ENCODE results near the gene SLC25A41. TPM values are rescaled to one million over a fixed set of nuclear protein-coding genes. Genes with fewer than 3 reads are reported as not detected.

The SLC25A41 gene
- total RNA-seq, 1 donor from 2014 or later: not detected

GRCh38 chr19:6466526-6467248 lies 33.1 kb upstream of the SLC25A41 start:
- TF ChIP-seq, protein P1, sequence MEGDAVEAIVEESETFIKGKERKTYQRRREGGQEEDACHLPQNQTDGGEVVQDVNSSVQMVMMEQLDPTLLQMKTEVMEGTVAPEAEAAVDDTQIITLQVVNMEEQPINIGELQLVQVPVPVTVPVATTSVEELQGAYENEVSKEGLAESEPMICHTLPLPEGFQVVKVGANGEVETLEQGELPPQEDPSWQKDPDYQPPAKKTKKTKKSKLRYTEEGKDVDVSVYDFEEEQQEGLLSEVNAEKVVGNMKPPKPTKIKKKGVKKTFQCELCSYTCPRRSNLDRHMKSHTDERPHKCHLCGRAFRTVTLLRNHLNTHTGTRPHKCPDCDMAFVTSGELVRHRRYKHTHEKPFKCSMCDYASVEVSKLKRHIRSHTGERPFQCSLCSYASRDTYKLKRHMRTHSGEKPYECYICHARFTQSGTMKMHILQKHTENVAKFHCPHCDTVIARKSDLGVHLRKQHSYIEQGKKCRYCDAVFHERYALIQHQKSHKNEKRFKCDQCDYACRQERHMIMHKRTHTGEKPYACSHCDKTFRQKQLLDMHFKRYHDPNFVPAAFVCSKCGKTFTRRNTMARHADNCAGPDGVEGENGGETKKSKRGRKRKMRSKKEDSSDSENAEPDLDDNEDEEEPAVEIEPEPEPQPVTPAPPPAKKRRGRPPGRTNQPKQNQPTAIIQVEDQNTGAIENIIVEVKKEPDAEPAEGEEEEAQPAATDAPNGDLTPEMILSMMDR (IDR thresholded peaks at IDR 0.05): no peak
- H3K4me3 ChIP-seq: no peak overlapping the region
- no peak for DNase-seq
- intact Hi-C loops (cut with DNase I): no loop called here
- H3K36me3 ChIP-seq: peaks cover 16% of the 10 kb centered on the region
- no peaks in the 10 kb centered on the region for H3K9me3 ChIP-seq
- peaks cover 14% of the 10 kb centered on the region for H3K27me3 ChIP-seq (ENCODE audit: low read depth)
- H3K4me1 ChIP-seq: no peaks in the 10 kb centered on the region
- H3K27ac ChIP-seq: no peak overlapping the region
- ATAC-seq: no peak

DNA sequence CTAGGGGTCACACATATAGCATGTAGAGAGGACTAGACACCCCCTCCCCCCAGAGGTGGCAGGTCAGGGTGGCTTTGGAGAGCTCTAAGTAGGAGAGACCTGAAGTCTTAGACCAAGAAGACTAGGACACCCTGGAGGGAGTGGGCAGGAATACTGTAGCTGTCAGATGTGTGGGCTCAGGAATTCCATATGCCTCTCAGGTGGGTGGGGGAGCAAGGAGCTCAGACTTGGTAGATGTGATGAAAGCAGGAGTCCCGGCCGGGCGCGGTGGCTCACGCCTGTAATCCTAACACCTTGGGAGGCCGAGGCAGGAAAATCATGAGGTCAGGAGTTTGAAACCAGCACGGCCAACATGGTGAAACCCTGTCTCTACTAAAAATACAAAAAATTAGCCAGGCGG lies 32.1 kb upstream of the SLC25A41 start:
- Histone ChIP-seq H3K9me3 (no peaks in the 10 kb centered on the region), H3K36me3 (peaks cover 16% of the 10 kb centered on the region), H3K4me1 (peaks cover 4% of the 10 kb centered on the region), H3K27me3 (ENCODE audit: low read depth) (peaks cover 14% of the 10 kb centered on the region), H3K27ac (no peak overlapping the region), H3K4me3 (no peak overlapping the region)
- intact Hi-C loops (cut with DNase I): no loop called here
- TF ChIP-seq, protein P1 (IDR thresholded peaks at IDR 0.05): no peak
- DNase-seq (no peak), ATAC-seq (no peak)

DNA sequence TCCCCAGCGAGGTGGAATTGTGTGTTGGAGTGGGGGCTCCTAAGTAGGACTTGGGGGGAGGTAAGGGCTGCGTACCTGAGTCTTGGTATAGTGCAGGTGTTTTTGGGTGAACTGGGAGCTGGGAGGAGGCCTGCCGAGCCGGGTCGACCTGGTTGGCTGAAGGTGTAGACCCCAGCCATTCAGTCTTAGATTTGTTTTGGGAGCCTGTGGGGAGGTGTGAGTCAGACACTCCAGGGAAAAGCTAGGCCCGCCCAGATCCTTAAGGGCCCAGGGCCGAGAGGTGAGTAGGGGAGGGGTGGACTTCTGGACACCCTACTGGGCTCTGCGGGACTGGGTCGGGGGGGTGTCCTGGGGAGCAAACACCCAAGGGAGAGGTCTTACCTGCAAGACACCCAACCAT lies 31.4 kb upstream of the SLC25A41 start:
- TF ChIP-seq, protein P1 (IDR thresholded peaks at IDR 0.05): no peak
- intact Hi-C loops (cut with DNase I): no loop called here
- Histone ChIP-seq H3K4me3 (peak overlapping the region; percentile 59), H3K27ac (peak overlapping the region; percentile 80), H3K9me3 (no peaks in the 10 kb centered on the region), H3K36me3 (peaks cover 16% of the 10 kb centered on the region), H3K4me1 (peaks cover 5% of the 10 kb centered on the region), H3K27me3 (ENCODE audit: low read depth) (peaks cover 14% of the 10 kb centered on the region)
- DNase-seq (no peak), ATAC-seq (peak; percentile 49 to 63)

DNA sequence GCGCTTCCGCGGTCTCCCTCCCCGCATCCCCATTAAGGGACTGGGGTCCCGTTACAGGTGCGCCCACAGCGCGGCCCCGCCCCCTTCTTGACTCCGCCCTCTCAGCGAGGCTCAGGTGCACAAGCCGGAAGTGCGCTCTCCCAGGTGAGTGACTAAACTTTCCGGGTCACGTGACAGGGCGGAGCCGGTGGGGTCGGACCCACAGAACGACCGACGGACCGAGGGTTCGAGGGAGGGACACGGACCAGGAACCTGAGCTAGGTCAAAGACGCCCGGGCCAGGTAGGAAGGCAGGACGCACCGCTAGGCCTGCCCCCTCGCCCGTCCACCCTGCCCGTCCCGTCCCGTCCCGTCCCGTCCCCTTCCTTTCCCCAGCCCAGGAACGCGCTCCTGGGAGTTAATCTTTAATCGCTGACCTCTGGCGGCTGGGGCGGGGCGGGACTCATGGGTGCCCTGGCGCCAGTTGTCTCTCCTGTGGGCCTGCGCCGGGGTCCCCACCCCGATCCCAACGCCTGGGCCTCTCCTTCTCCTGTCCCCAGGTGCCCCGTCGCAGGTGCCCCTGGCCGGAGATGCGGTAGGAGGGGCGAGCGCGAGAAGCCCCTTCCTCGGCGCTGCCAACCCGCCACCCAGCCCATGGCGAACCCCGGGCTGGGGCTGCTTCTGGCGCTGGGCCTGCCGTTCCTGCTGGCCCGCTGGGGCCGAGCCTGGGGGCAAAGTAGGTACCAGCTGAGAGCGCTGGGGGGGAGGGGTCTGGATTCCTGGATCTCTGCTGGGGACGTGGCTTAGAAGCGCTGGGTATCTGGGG lies 30.7 kb upstream of the SLC25A41 start, which contains the start of gene CRB3:
Gene CRB3 (plus strand): TSS at position 202 of the 804 bp plus-strand sequence. CDS start 431 bp downstream, at position 633.
- no peaks in the 10 kb centered on the region for H3K9me3 ChIP-seq
- peak; percentile 93 for DNase-seq
- H3K27ac ChIP-seq: peak within 1 kb of the TSS; percentile 80
- peaks cover 16% of the 10 kb centered on the region for H3K36me3 ChIP-seq
- H3K4me3 ChIP-seq: peak within 1 kb of the TSS; percentile 59
- peaks cover 14% of the 10 kb centered on the region for H3K27me3 ChIP-seq (ENCODE audit: low read depth)
- TF ChIP-seq, protein P1 (IDR thresholded peaks at IDR 0.05): no peak
- peaks cover 7% of the 10 kb centered on the region for H3K4me1 ChIP-seq
- intact Hi-C loops (cut with DNase I): no loop called here
- peak; percentile 71 to 73 for ATAC-seq

- peak overlapping the region; percentile 87 for H3K27ac ChIP-seq
- TF ChIP-seq, protein P1 (IDR thresholded peaks at IDR 0.05): peak; percentile 56
- no peaks in the 10 kb centered on the region for H3K36me3 ChIP-seq
- H3K4me3 ChIP-seq: peak overlapping the region; percentile 73
- H3K27me3 ChIP-seq (ENCODE audit: low read depth): peaks cover 14% of the 10 kb centered on the region
- DNase-seq (peak; percentile 97), ATAC-seq (peak; percentile 91 to 92)
- H3K9me3 ChIP-seq: no peaks in the 10 kb centered on the region
- intact Hi-C loops (cut with DNase I): no loop called here
- H3K4me1 ChIP-seq: peaks cover 17% of the 10 kb centered on the region
Observed at GRCh38 chr19:6460099-6460884, 26.7 kb upstream of the SLC25A41 start.

Data from lower lobe of right lung (tissue), 2 donors.